ENCODE data around the gene MYO7A.

GRCh38 chr11:77090373-77091111 is 37.5 kb upstream of the MYO7A start:
- no peak for TF ChIP-seq CTCF (IDR thresholded peaks at IDR 0.05)
- no peak for TF ChIP-seq POLR2A (IDR thresholded peaks at IDR 0.05)
- TF ChIP-seq EP300 (IDR thresholded peaks at IDR 0.05), result no peak

All from ovary (tissue), 3 donors.